ENCODE data around the gene POLA1.
A peak's percentile ranks its signal among the peaks of the same experiment; 100 is the strongest.

- TF ChIP-seq, protein P1, sequence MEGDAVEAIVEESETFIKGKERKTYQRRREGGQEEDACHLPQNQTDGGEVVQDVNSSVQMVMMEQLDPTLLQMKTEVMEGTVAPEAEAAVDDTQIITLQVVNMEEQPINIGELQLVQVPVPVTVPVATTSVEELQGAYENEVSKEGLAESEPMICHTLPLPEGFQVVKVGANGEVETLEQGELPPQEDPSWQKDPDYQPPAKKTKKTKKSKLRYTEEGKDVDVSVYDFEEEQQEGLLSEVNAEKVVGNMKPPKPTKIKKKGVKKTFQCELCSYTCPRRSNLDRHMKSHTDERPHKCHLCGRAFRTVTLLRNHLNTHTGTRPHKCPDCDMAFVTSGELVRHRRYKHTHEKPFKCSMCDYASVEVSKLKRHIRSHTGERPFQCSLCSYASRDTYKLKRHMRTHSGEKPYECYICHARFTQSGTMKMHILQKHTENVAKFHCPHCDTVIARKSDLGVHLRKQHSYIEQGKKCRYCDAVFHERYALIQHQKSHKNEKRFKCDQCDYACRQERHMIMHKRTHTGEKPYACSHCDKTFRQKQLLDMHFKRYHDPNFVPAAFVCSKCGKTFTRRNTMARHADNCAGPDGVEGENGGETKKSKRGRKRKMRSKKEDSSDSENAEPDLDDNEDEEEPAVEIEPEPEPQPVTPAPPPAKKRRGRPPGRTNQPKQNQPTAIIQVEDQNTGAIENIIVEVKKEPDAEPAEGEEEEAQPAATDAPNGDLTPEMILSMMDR (IDR thresholded peaks at IDR 0.05; ENCODE audit: poor library complexity) = no peak
- TF ChIP-seq EZH2 (IDR thresholded peaks at IDR 0.05; ENCODE audit: borderline replicate concordance) = peak; percentile 95
Measured at GRCh38 chrX:25005382-25006185, 311.9 kb downstream of the POLA1 start.

Measured in hepatocyte (in vitro differentiated cells).